ENCODE results near the gene HNRNPUL1. TPM values are rescaled to one million over a fixed set of nuclear protein-coding genes. Genes with fewer than 3 reads are reported as not detected.

Gene HNRNPUL1
- total and polyA plus RNA-seq, 9 of the 15 experiments (the other 6 are each of a cell fraction or from before 2014, with no cell fraction given), result 7.3 to 211 (median 85.0) TPM

- TF ChIP-seq ETV6 (IDR thresholded peaks at IDR 0.05; ENCODE audit: borderline replicate concordance in 1 of 2, low read depth in 2 of 2, low read length in 1 of 2) (0 out of 4 replicates have a peak, but pooled peaks of 1 of the 2 experiments have one; percentile 8), ETV6 (CRISPR knock-in tag; IDR thresholded peaks at IDR 0.05; ENCODE audit: borderline replicate concordance) (no peak), HDAC8 (tag; IDR thresholded peaks at IDR 0.05) (no peak), HDAC2 (IDR thresholded peaks at IDR 0.05) (peak; percentile 29; the same call in 1 of the 2 replicates), GABPB1 (CRISPR knock-in tag; IDR thresholded peaks at IDR 0.05) (peak; percentile 75), BCLAF1 (IDR thresholded peaks at IDR 0.05; ENCODE audit: borderline replicate concordance in 1 of 2, control insufficient read depth in 1 of 2, low read depth in 2 of 2, low read length in 1 of 2) (0 out of 4 replicates have a peak, but pooled peaks of 1 of the 2 experiments have one; percentile 40), ZNF507 (tag; conservative IDR thresholded peaks at IDR 0.05) (no peak), THRB (CRISPR knock-in tag; conservative IDR thresholded peaks at IDR 0.05) (peak; percentile 83; the same call in 1 of the 2 replicates), JUN (IDR thresholded peaks at IDR 0.05; ENCODE audit: borderline replicate concordance, low read depth, low read length) (peak; percentile 79; the same call in 1 of the 2 replicates), JUN (CRISPR knock-in tag; IDR thresholded peaks at IDR 0.05; ENCODE audit: borderline replicate concordance) (peak; percentile 54; the same call in 1 of the 2 replicates), BHLHE40 (IDR thresholded peaks at IDR 0.05; ENCODE audit: low read length) (peak; percentile 47), FOXP4 (CRISPR knock-in tag; IDR thresholded peaks at IDR 0.05; ENCODE audit: borderline replicate concordance) (peak; percentile 31; the same call in 1 of the 2 replicates), DACH1 (IDR thresholded peaks at IDR 0.05; ENCODE audit: partially characterized antibody) (peak; percentile 83), ZNF449 (CRISPR knock-in tag; IDR thresholded peaks at IDR 0.05) (no peak), HNRNPL (IDR thresholded peaks at IDR 0.05; ENCODE audit: low read depth, low read length) (no peak)
- TF ChIP-seq, protein P1, sequence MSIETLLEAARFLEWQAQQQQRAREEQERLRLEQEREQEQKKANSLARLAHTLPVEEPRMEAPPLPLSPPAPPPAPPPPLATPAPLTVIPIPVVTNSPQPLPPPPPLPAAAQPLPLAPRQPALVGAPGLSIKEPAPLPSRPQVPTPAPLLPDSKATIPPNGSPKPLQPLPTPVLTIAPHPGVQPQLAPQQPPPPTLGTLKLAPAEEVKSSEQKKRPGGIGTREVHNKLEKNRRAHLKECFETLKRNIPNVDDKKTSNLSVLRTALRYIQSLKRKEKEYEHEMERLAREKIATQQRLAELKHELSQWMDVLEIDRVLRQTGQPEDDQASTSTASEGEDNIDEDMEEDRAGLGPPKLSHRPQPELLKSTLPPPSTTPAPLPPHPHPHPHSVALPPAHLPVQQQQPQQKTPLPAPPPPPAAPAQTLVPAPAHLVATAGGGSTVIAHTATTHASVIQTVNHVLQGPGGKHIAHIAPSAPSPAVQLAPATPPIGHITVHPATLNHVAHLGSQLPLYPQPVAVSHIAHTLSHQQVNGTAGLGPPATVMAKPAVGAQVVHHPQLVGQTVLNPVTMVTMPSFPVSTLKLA (conservative IDR thresholded peaks at IDR 0.05), result peak in 1 of 2 experiments; percentile 66; a peak in 1 of 4 replicates
Observed at GRCh38 chr19:41225238-41226052, 38.7 kb upstream of the HNRNPUL1 start (continued).

Data from K562 (cell line).